Neutrophil (primary cell): ENCODE data around the gene SLC9A7.

ENCODE experiments used
- H3K27ac ChIP-seq: fragments of 200-600 bp; sonication (generic); 2 replicates; pipeline ENCODE4 v1.5.1; 2016; ENCODE audit warnings: mild to moderate bottlenecking, moderate library complexity
- H3K27me3 ChIP-seq: fragments of 200-600 bp; sonication (generic); 2 replicates; pipeline ENCODE4 v1.6.0; 2016; ENCODE audit warnings: mild to moderate bottlenecking
- H3K36me3 ChIP-seq: fragments of 200-600 bp; sonication (generic); 2 replicates; pipeline ENCODE4 v1.5.1; 2017
- H3K4me1 ChIP-seq, 2 experiments: fragments of 200-600 bp in 1 of 2; sonication (generic) in 1 of 2; 1 replicate in 1 of 2; 2 replicates in 1 of 2; pipeline versions ENCODE4 v1.5.1 to v1.6.1; 2013 to 2016; ENCODE audit warnings: low read depth in 1 of 2, low read length in 1 of 2, mild to moderate bottlenecking in 1 of 2, moderate library complexity in 1 of 2; ENCODE audit not compliant: control insufficient read depth in 1 of 2, insufficient read depth in 1 of 2
- H3K4me3 ChIP-seq, 2 experiments: fragments of 200-600 bp in 1 of 2; sonication (generic) in 1 of 2; 1 replicate in 1 of 2; 2 replicates in 1 of 2; pipeline ENCODE4 v1.5.1; 2013 to 2016; ENCODE audit warnings: low read depth in 1 of 2, low read length in 1 of 2, mild to moderate bottlenecking in 1 of 2, moderate library complexity in 1 of 2
- H3K9me3 ChIP-seq: fragments of 200-600 bp; sonication (generic); 2 replicates; pipeline ENCODE4 v1.5.1; 2016
- CTCF ChIP-seq: fragments of 200-600 bp; sonication (generic); IDR thresholded peaks from 2 replicates; pipeline ENCODE4 v1.5.1; 2016; ENCODE audit warnings: antibody characterized with exemption

The SLC9A7 gene

GRCh38 chrX:46634577-46634976, 124.3 kb downstream of the SLC9A7 start:
- no peak overlapping the region for H3K27ac ChIP-seq

GRCh38 chrX:46630141-46630540, 128.8 kb downstream of the SLC9A7 start:
- peak overlapping the region; percentile 98 for H3K27ac ChIP-seq
- TF ChIP-seq CTCF = no peak
- H3K9me3 ChIP-seq = no peaks in the 10 kb centered on the region
- H3K27me3 ChIP-seq = no peaks in the 10 kb centered on the region
- peaks cover 43 to 50% of the 10 kb centered on the region in 2 experiments for H3K4me1 ChIP-seq
- no peak overlapping the region for H3K4me3 ChIP-seq
- no peaks in the 10 kb centered on the region for H3K36me3 ChIP-seq

More at GRCh38 chrX:46634577-46634976, 124.3 kb downstream of the SLC9A7 start:
- Histone ChIP-seq H3K4me1 (peaks cover 4 to 10% of the 10 kb centered on the region in 2 experiments), H3K27me3 (no peaks in the 10 kb centered on the region), H3K9me3 (no peaks in the 10 kb centered on the region), H3K4me3 (no peak overlapping the region), H3K36me3 (no peaks in the 10 kb centered on the region)
- no peak for TF ChIP-seq CTCF

- H3K27ac ChIP-seq = peak overlapping the region; percentile 98
- TF ChIP-seq CTCF = no peak
- H3K9me3 ChIP-seq = no peaks in the 10 kb centered on the region
- H3K4me1 ChIP-seq = peaks cover 43 to 50% of the 10 kb centered on the region in 2 experiments
- no peaks in the 10 kb centered on the region for H3K36me3 ChIP-seq
- peak overlapping the region; percentile 27 to 41 for H3K4me3 ChIP-seq
- H3K27me3 ChIP-seq = no peaks in the 10 kb centered on the region
Measured at GRCh38 chrX:46628460-46629371, 130.2 kb downstream of the SLC9A7 start.

- H3K27ac ChIP-seq = peak overlapping the region; percentile 98
- no peaks in the 10 kb centered on the region for H3K9me3 ChIP-seq
Measured at GRCh38 chrX:46627711-46628419, 131.1 kb downstream of the SLC9A7 start.

GRCh38 chrX:46627062-46627461, 131.9 kb downstream of the SLC9A7 start:
- peak overlapping the region in 1 of 2 experiments; percentile 15 for H3K4me3 ChIP-seq
- H3K4me1 ChIP-seq = peaks cover 43 to 50% of the 10 kb centered on the region in 2 experiments
- H3K9me3 ChIP-seq = no peaks in the 10 kb centered on the region
- H3K27me3 ChIP-seq = no peaks in the 10 kb centered on the region
- no peak for TF ChIP-seq CTCF
- peak overlapping the region; percentile 98 for H3K27ac ChIP-seq
- H3K36me3 ChIP-seq = no peaks in the 10 kb centered on the region

More at GRCh38 chrX:46627711-46628419, 131.1 kb downstream of the SLC9A7 start:
- Histone ChIP-seq H3K36me3 (no peaks in the 10 kb centered on the region), H3K4me1 (peaks cover 43 to 50% of the 10 kb centered on the region in 2 experiments), H3K4me3 (no peak overlapping the region), H3K27me3 (no peaks in the 10 kb centered on the region)
- TF ChIP-seq CTCF = no peak
